Uterus (tissue), 4 donors: Measurements from ENCODE around the gene NFKBIL1. TPM values are rescaled to one million over a fixed set of nuclear protein-coding genes. Genes with fewer than 3 reads are reported as not detected.
"Not testable (repeated sequence)": the region's sequence is repeated elsewhere in the genome, so short reads cannot be mapped to it uniquely, and the experiment has no call there.

Experiments used
- DNase-seq, 2 donors: peaks; one replicate each; pipeline ENCODE4 v3.0.0-alpha.2; 2019 to 2020
- H3K27ac ChIP-seq, 2 donors: fragments of 200-600 bp; sonication (generic); 1 replicate in 1 of 2; 2 replicates in 1 of 2; pipeline ENCODE4 v1.5.1; 2016 to 2018
- H3K27me3 ChIP-seq, 2 donors: fragments of 200-600 bp; sonication (generic); one replicate each; pipeline ENCODE4 v1.5.1; 2018 to 2019; ENCODE audit warnings: control low read depth in 1 of 2
- H3K36me3 ChIP-seq, 2 donors: fragments of 200-600 bp; sonication (generic); one replicate each; pipeline ENCODE4 v1.5.1; 2019; ENCODE audit warnings: control low read depth in 1 of 2
- H3K4me1 ChIP-seq, 2 donors: fragments of 200-600 bp; sonication (generic); one replicate each; pipeline ENCODE4 v1.5.1; 2018 to 2019; ENCODE audit warnings: control low read depth in 1 of 2
- H3K4me3 ChIP-seq, 2 donors: fragments of 200-600 bp; sonication (generic); 1 replicate in 1 of 2; 2 replicates in 1 of 2; pipeline ENCODE4 v1.5.1; 2018 to 2019; ENCODE audit warnings: mild to moderate bottlenecking in 1 of 2
- H3K9me3 ChIP-seq, 2 donors: fragments of 200-600 bp; sonication (generic); one replicate each; pipeline ENCODE4 v1.5.1; 2019; ENCODE audit warnings: control low read depth in 1 of 2
- CTCF ChIP-seq, 4 experiments: fragments of 200-600 bp in 2 of 4; fragments of 450-650 bp in 2 of 4; sonication (generic) in 2 of 4; IDR thresholded peaks; one replicate each; pipeline ENCODE4 v1.5.1; 2016 to 2019; ENCODE audit warnings: antibody characterized with exemption in 4 of 4, mild to moderate bottlenecking in 2 of 4, moderate library complexity in 1 of 4
- POLR2A ChIP-seq, 2 donors: fragments of 450-650 bp; IDR thresholded peaks; one replicate each; pipeline ENCODE4 v1.6.1; 2016; ENCODE audit warnings: antibody characterized with exemption in 2 of 2, mild to moderate bottlenecking in 1 of 2, moderate library complexity in 1 of 2
- intact Hi-C: fragments of 100-400 bp; cut with DNase I; formaldehyde crosslinking; loops from one replicate; pipeline ENCODE4 v1.15.1; 2023; ENCODE audit warnings: low total_unique reads
- total RNA-seq, 4 donors: library from RNA; depleted of rRNA in 3 of 4; stranded (reverse); fragments of >200 nt in 3 of 4; gene quantifications; one replicate each; pipeline versions ENCODE4 v1.1.0 to v1.2.4, GENCODE V29; 2014 to 2023
- donor health status: DM: yes; HTN: yes; CAD: no.

The NFKBIL1 gene
- total RNA-seq, 4 donors from 2014 or later: 19.7 to 38.5 (median 20.8) TPM

DNA sequence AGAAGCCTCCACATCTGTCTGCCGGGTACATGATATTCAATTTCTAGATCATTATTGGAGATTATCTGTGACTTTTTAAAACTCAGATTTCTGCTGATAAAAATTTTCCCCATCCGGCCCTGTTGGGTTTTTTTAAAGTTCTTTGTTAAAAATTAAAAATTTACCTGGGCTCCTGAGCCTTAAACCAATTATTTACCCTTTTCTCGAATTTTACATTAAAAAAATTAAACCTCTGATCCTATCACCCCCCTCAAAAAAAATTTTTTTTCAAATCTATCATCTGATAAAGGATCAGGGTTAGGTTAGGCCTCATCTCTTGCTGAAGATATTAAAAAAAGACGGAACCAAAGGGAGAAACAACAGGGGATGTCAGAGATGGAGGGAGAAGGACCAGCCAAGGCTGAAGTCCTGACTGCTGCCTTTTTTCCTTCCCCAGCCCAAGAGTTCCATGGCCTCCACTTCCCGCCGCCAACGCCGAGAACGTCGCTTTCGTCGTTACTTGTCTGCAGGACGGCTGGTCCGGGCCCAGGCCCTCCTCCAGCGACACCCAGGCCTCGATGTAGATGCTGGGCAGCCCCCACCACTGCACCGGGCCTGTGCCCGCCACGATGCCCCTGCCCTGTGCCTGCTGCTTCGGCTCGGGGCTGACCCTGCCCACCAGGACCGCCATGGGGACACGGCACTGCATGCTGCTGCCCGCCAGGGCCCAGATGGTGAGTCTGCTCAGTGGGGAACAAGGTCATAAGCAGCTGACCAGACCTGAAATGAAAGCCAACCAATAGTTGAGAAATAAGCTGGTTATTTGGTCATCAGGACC lies 527 bp downstream of the NFKBIL1 start:
- Histone ChIP-seq H3K4me3 (peak overlapping the region; percentile 34 to 42), H3K36me3 (no peaks in the 10 kb centered on the region), H3K4me1 (peaks cover 0 to 3% of the 10 kb centered on the region in 2 donors), H3K9me3 (no peaks in the 10 kb centered on the region), H3K27me3 (no peaks in the 10 kb centered on the region), H3K27ac (peak overlapping the region; percentile 84 to 95)
- intact Hi-C loops: loop anchor here (5.0 kb wide), 1 partner anchor 49 kb away; no protein-coding TSS in a partner anchor
- TF ChIP-seq CTCF (IDR thresholded peaks at IDR 0.05) (no peak), POLR2A (IDR thresholded peaks at IDR 0.05) (no peak)
- DNase-seq: no peak

DNA sequence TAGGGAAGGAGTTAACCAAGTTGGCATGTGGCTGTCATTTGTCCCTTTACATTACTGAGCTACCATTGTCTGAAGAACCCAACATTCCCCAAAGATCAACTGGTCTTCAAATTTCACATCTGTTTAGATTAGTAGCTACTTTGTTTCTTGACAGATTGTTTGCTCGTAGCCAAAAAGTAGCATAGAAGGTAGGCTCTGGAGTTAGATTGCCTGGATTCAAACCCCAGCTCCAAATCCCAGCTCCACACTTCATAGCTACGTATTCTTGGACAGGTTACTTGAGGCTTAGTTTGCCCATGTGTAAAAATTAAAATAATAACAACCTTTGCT lies 1.1 kb downstream of the NFKBIL1 start:
- intact Hi-C loops: loop anchor here (5.0 kb wide), 1 partner anchor 49 kb away; no protein-coding TSS in a partner anchor
- peak overlapping the region; percentile 84 to 95 for H3K27ac ChIP-seq
- no peak overlapping the region for H3K4me3 ChIP-seq
- H3K27me3 ChIP-seq: no peaks in the 10 kb centered on the region
- no peaks in the 10 kb centered on the region for H3K9me3 ChIP-seq
- no peaks in the 10 kb centered on the region for H3K36me3 ChIP-seq
- TF ChIP-seq POLR2A (IDR thresholded peaks at IDR 0.05) (no peak), CTCF (IDR thresholded peaks at IDR 0.05) (no peak)
- peaks cover 0 to 3% of the 10 kb centered on the region in 2 donors for H3K4me1 ChIP-seq
- no peak for DNase-seq

DNA sequence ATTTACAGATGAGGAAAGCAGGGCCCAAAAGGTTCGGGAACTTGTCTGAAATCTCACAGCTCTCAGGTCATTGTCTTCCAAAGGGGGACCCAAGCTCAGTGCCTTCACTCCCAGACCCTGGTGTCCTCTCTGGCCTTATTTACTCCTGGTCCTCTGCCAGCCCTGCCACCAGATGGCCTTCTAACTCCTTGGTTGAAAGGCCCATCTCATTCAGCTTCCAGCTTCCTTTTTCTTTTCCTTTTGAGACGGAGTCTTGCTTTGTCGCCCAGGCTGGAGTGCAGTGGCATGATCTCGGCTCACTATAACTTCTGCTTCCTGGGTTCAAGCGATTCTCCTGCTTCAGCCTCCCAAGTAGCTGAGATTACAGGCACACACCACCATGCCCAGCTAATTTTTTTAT lies 4.0 kb downstream of the NFKBIL1 start:
- DNase-seq, H3K4me3 ChIP-seq, H3K27me3 ChIP-seq, H3K4me1 ChIP-seq, H3K27ac ChIP-seq, intact Hi-C loops, H3K9me3 ChIP-seq, H3K36me3 ChIP-seq: not testable (repeated sequence)
- TF ChIP-seq CTCF (IDR thresholded peaks at IDR 0.05): peak in 3 of 4 experiments; percentile 10 to 60 (median 43)

- H3K9me3 ChIP-seq: no peaks in the 10 kb centered on the region
- no peak for DNase-seq
- TF ChIP-seq CTCF (IDR thresholded peaks at IDR 0.05) (no peak), POLR2A (IDR thresholded peaks at IDR 0.05) (no peak)
- no peak overlapping the region for H3K27ac ChIP-seq
- no peaks in the 10 kb centered on the region for H3K36me3 ChIP-seq
- H3K4me1 ChIP-seq: no peaks in the 10 kb centered on the region
- H3K27me3 ChIP-seq: no peaks in the 10 kb centered on the region
- intact Hi-C loops: no loop called here
- no peak overlapping the region for H3K4me3 ChIP-seq
These were observed 8.9 kb downstream of the NFKBIL1 start for GRCh38 chr6:31556307-31556706.

DNA sequence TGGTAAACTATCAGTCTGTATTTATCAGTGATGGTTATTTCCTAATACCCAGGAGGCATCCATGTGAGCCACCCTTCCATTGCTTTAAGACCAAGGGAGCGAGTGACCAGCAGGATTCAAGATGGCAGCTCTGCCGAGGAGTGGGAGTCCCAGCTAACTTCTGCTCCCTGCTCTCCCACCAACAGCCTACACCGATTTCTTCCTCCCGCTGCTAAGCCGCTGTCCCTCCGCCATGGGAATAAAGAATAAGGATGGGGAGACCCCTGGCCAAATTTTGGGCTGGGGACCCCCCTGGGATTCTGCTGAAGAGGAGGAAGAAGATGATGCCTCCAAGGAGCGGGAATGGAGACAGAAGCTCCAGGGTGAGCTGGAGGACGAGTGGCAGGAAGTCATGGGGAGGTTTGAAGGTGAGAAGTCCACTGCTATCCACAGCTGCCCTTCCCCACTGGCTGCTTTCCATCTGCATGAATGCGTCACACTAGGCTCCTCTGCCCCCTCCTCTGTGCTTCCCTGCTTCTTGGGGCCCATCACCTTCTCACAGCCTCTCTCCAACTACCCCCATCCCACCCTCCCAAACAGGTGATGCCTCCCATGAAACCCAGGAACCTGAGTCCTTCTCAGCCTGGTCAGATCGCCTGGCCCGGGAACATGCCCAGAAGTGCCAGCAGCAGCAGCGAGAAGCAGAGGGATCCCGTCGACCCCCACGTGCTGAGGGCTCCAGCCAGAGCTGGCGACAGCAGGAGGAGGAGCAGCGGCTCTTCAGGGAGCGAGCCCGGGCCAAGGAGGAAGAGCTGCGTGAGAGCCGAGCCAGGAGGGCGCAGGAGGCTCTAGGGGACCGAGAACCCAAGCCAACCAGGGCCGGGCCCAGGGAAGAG lies 10.3 kb downstream of the NFKBIL1 start:
- Histone ChIP-seq H3K4me1 (no peaks in the 10 kb centered on the region), H3K9me3 (no peaks in the 10 kb centered on the region), H3K4me3 (no peak overlapping the region), H3K27me3 (no peaks in the 10 kb centered on the region), H3K36me3 (no peaks in the 10 kb centered on the region), H3K27ac (peak overlapping the region; percentile 51 to 55)
- intact Hi-C loops: no loop called here
- no peak for TF ChIP-seq CTCF (IDR thresholded peaks at IDR 0.05)
- no peak for TF ChIP-seq POLR2A (IDR thresholded peaks at IDR 0.05)
- DNase-seq: no peak
